GM12878 (cell line): ENCODE measurements around the gene KRTAP2-1. TPM values are rescaled to one million over a fixed set of nuclear protein-coding genes. Genes with fewer than 3 reads are reported as not detected.

Experiments
- ATAC-seq: fragments of 200-7000 bp; cut with Tn5 transposase; 3 replicates; pipeline ENCODE4 v1.9.1; 2020; ENCODE audit warnings: mild to moderate bottlenecking, moderate library complexity
- BruUV-seq: library from RNA; stranded (reverse); fragments of 400-500 nt; replicated peaks from 2 replicates; lab custom pipeline; 2021; lab: Mats Ljungman, UMichigan
- CTCF ChIA-PET: fragments of 300-600 bp; sonication (Branson Sonifier 250); formaldehyde crosslinking; extraction: SDS; loops from one replicate; lab custom pipeline; 2021; ENCODE audit warnings: inconsistent platforms; lab: Yijun Ruan, JAX
- POLR2A ChIA-PET: fragments of 350-600 bp; formaldehyde crosslinking; extraction: SDS; loops from one replicate; lab custom pipeline; 2021; ENCODE audit warnings: inconsistent platforms; lab: Charles Lee
- RAD21 ChIA-PET: fragments of 300-600 bp; sonication (Branson Sonifier 250); formaldehyde crosslinking; loops from one replicate; lab custom pipeline; 2023; ENCODE audit warnings: antibody characterized with exemption; ENCODE audit not compliant: unreplicated experiment; lab: Charles Lee
- SMC1A ChIA-PET: fragments of 300-600 bp; sonication (Branson Sonifier 250); formaldehyde crosslinking; loops from one replicate; lab custom pipeline; 2023; ENCODE audit not compliant: unreplicated experiment, uncharacterized antibody; lab: Charles Lee
- DNase-seq: peaks from one replicate; pipeline ENCODE4 v3.0.0-alpha.2; 2011; ENCODE audit warnings: low read depth, low spot score
- FAIRE-seq: peaks from 3 replicates; lab custom pipeline; 2011; peaks lifted over from hg19 to GRCh38; lab: Jason Lieb, UNC
- H2AFZ ChIP-seq: 2 replicates; pipeline ENCODE4 v1.6.0; 2011; ENCODE audit warnings: low read depth, low read length, control low read depth; ENCODE audit not compliant: control insufficient read depth
- H3K27ac ChIP-seq: 2 replicates; pipeline ENCODE4 v1.5.1; 2011; ENCODE audit warnings: control low read depth; ENCODE audit not compliant: control insufficient read depth, insufficient read depth
- H3K27me3 ChIP-seq, 2 experiments: replicated peaks in 1 of 2; 2 replicates each; pipeline versions ENCODE4 v1.6.0 to v1.6.1; 2011; ENCODE audit warnings: low read length in 1 of 2; ENCODE audit not compliant: control insufficient read depth in 2 of 2, insufficient read depth in 2 of 2
- H3K36me3 ChIP-seq, 2 experiments: 2 replicates each; pipeline ENCODE4 v1.5.1; 2011; ENCODE audit warnings: low read length in 1 of 2; ENCODE audit not compliant: control insufficient read depth in 2 of 2, insufficient read depth in 2 of 2
- H3K4me1 ChIP-seq: 2 replicates; pipeline ENCODE4 v1.6.1; 2011; ENCODE audit warnings: mild to moderate bottlenecking, low read length, moderate library complexity, mixed read lengths; ENCODE audit not compliant: control insufficient read depth, insufficient read depth
- H3K4me2 ChIP-seq: 2 replicates; pipeline ENCODE4 v1.6.0; 2011; ENCODE audit warnings: control low read depth; ENCODE audit not compliant: control insufficient read depth, insufficient read depth
- H3K4me3 ChIP-seq: fragments of 200-600 bp; sonication (generic); 2 replicates; pipeline ENCODE4 v1.5.1; 2016
- H3K79me2 ChIP-seq: 2 replicates; pipeline ENCODE4 v1.6.0; 2011; ENCODE audit warnings: low read length; ENCODE audit not compliant: control insufficient read depth, insufficient read depth
- H3K9ac ChIP-seq: 2 replicates; pipeline ENCODE4 v1.8.0; 2011; ENCODE audit warnings: low read length, control low read depth, mixed read lengths; ENCODE audit not compliant: control insufficient read depth, insufficient read depth
- H3K9me3 ChIP-seq: replicated peaks from 3 replicates; pipeline ENCODE4 v1.5.1; 2011; ENCODE audit warnings: mild to moderate bottlenecking, low read length; ENCODE audit not compliant: control insufficient read depth, insufficient read depth
- H4K20me1 ChIP-seq: 2 replicates; pipeline ENCODE4 v1.6.0; 2011; ENCODE audit not compliant: control insufficient read depth, insufficient read depth
- ATF7 ChIP-seq: fragments of 450-650 bp; IDR thresholded peaks from 2 replicates; pipeline ENCODE4 v1.6.1; 2016; ENCODE audit warnings: low read depth, mild to moderate bottlenecking
- CBX5 ChIP-seq: sonication (generic); IDR thresholded peaks from 2 replicates; pipeline ENCODE4 v1.6.1; 2016; ENCODE audit warnings: low read depth, moderate library complexity, mild to moderate bottlenecking, inconsistent platforms
- ESRRA ChIP-seq: IDR thresholded peaks from 2 replicates; pipeline ENCODE4 v1.6.1; 2012; ENCODE audit warnings: mild to moderate bottlenecking, low read length, improper control_type of control experiment
- IKZF2 ChIP-seq, 2 experiments: fragments of 450-650 bp; IDR thresholded peaks; 2 replicates each; pipeline ENCODE4 v1.6.1; 2017; ENCODE audit warnings: mild to moderate bottlenecking in 2 of 2, moderate library complexity in 2 of 2
- JUND ChIP-seq: IDR thresholded peaks from 2 replicates; pipeline ENCODE4 v1.6.1; 2012; ENCODE audit warnings: low read depth, mild to moderate bottlenecking, low read length, improper control_type of control experiment, moderate library complexity
- NFYB ChIP-seq: IDR thresholded peaks from 2 replicates; pipeline ENCODE4 v1.6.1; 2011; ENCODE audit warnings: low read depth, mild to moderate bottlenecking, low read length, improper control_type of control experiment, moderate library complexity; ENCODE audit not compliant: insufficient read depth
- NRF1 ChIP-seq: conservative IDR thresholded peaks from 2 replicates; pipeline ENCODE4 v1.6.1; 2011; ENCODE audit warnings: mild to moderate bottlenecking, low read depth, low read length, improper control_type of control experiment
- PML ChIP-seq: IDR thresholded peaks from 2 replicates; pipeline ENCODE4 v1.6.1; 2012; ENCODE audit warnings: low read length, inconsistent platforms
- REST ChIP-seq: IDR thresholded peaks from 2 replicates; pipeline ENCODE4 v1.6.1; 2012; ENCODE audit warnings: mild to moderate bottlenecking, low read depth, low read length
- SMAD1 ChIP-seq: fragments of 450-650 bp; IDR thresholded peaks from 2 replicates; pipeline ENCODE4 v1.6.1; 2018; ENCODE audit warnings: mild to moderate bottlenecking, low read depth; ENCODE audit not compliant: partially characterized antibody
- SREBF1 ChIP-seq: IDR thresholded peaks from 2 replicates; pipeline ENCODE4 v1.6.1; 2012; ENCODE audit warnings: mild to moderate bottlenecking, low read length
- TBL1XR1 ChIP-seq: IDR thresholded peaks from 2 replicates; pipeline ENCODE4 v1.6.1; 2012; ENCODE audit warnings: low read depth, low read length, improper control_type of control experiment
- TCF12 ChIP-seq: IDR thresholded peaks from 2 replicates; pipeline ENCODE4 v1.6.1; 2011; ENCODE audit warnings: low read depth, mild to moderate bottlenecking, low read length
- YY1 ChIP-seq: IDR thresholded peaks from 2 replicates; pipeline ENCODE4 v1.6.1; 2011; ENCODE audit warnings: low read depth, mild to moderate bottlenecking, low read length
- ZZZ3 ChIP-seq: IDR thresholded peaks from 2 replicates; pipeline ENCODE4 v1.6.1; 2011; ENCODE audit warnings: low read depth; ENCODE audit not compliant: control insufficient read depth, insufficient read length
- WGBS: methylation state at CpG from one replicate; pipeline ENCODE4 v1.1.6; 2016; ENCODE audit warnings: low lambda C conversion rate; ENCODE audit not compliant: insufficient replicate concordance, insufficient coverage; ENCODE audit errors: missing lambda C conversion rate; 5-methylcytosine and 5-hydroxymethylcytosine counted together
- in situ Hi-C: fragments of 300-500 bp; cut with MboI; formaldehyde crosslinking; loops from 9 replicates; pipeline ENCODE4 v1.14.3; 2018; ENCODE audit warnings: mixed read lengths
- intact Hi-C: fragments of 100-400 bp; cut with micrococcal nuclease; formaldehyde crosslinking; loops from one replicate; pipeline ENCODE4 v1.14.2; 2022; ENCODE audit not compliant: unreplicated experiment
- polyA plus RNA-seq, 11 experiments: library from polyadenylated mRNA; depleted of rRNA in 4 of 11; unstranded in 6 of 11; stranded (reverse) in 5 of 11; fragments of >200 nt; fragmentation: Nextera tagmentation in 4 of 11; fragmentation: Illumina TruSeq in 1 of 11; extraction: Ambion mirVana in 4 of 11; extraction: Trizol in 1 of 11; gene quantifications; 1 replicate in 1 of 11; 2 replicates in 10 of 11; pipeline versions ENCODE4 v1.2.1 to v1.2.3, GENCODE V29; 2011 to 2016; ENCODE audit warnings: inconsistent platforms in 2 of 11, missing spikeins in 2 of 11, low read depth in 1 of 11
- total RNA-seq, 4 experiments: library from RNA; depleted of rRNA in 3 of 4; stranded (reverse); fragments of >200 nt in 3 of 4; fragmentation: Illumina TruSeq in 1 of 4; extraction: Trizol in 1 of 4; gene quantifications; 2 replicates each; pipeline versions ENCODE4 v1.2.1 to v1.2.3, GENCODE V29; 2013 to 2021
- TF ChIP-seq, protein P1 (sequence below): IDR thresholded peaks from 2 replicates; pipeline ENCODE4 v1.6.1; 2011; ENCODE audit warnings: mild to moderate bottlenecking, low read depth, low read length, moderate library complexity; ENCODE audit not compliant: insufficient replicate concordance

The KRTAP2-1 gene
- total and polyA plus RNA-seq, 10 of the 15 experiments (the other 5 are each of a cell fraction or from before 2014, with no cell fraction given) = not detected

DNA sequence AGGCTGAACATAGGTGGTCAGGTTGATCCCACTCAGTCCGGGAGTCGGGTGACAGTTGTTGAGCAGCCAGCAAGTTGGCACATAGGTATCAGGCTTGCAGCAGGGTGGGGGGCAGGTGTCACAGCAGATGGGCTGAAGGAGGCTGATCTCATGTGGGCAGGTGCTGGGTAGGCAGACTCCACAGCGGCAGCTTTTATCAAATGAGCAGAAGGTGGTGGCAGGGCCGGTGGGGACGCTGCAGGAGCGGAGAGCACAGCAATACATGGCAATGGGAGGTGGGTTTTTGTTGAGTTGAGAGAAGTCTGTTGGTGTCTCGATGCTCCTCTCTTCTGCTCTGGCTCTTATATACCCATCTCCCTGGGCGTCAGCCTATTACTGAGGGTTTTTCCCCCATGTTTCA lies 38.3 kb downstream of the KRTAP2-1 start, which contains the start of gene KRTAP3-1:
Gene KRTAP3-1, minus strand, starts transcription at position 318 of the 400 bp plus-strand sequence. Its CDS starts 54 bp downstream, at position 264.
- Histone ChIP-seq H3K27ac (no peak within 1 kb of the TSS), H3K9ac (no peak within 1 kb of the TSS), H3K4me1 (no peaks in the 10 kb centered on the region), H3K27me3 (peaks cover 0 to 3% of the 10 kb centered on the region in 2 experiments; a peak in 2 of 4 replicates), H3K4me3 (no peak within 1 kb of the TSS), H2AFZ (no peak within 1 kb of the TSS), H3K36me3 (no peaks in the 10 kb centered on the region), H3K9me3 (no peaks in the 10 kb centered on the region), H4K20me1 (no peaks in the 10 kb centered on the region), H3K79me2 (no peaks in the 10 kb centered on the region), H3K4me2 (no peak within 1 kb of the TSS)
- DNase-seq (no peak), FAIRE-seq (no peak), ATAC-seq (no peak)
- CTCF ChIA-PET = no interaction called here
- WGBS = 45% methylated on average over 8 of the region's 8 CpGs
- SMC1A ChIA-PET = no interaction called here
- RAD21 ChIA-PET = no interaction called here
- in situ Hi-C loops (no loop called here), intact Hi-C loops (no loop called here)
- no TSS peak for BruUV-seq
- POLR2A ChIA-PET = no interaction called here
- TF ChIP-seq SMAD1 (no peak), SREBF1 (no peak), CBX5 (no peak), PML (no peak), YY1 (no peak), TCF12 (no peak), TBL1XR1 (no peak), NFYB (no peak), ATF7 (no peak), NRF1 (no peak), ESRRA (no peak), JUND (no peak), IKZF2 (IDR thresholded peaks at IDR 0.05) (no peak), ZZZ3 (no peak), REST (no peak)
- TF ChIP-seq, protein P1, sequence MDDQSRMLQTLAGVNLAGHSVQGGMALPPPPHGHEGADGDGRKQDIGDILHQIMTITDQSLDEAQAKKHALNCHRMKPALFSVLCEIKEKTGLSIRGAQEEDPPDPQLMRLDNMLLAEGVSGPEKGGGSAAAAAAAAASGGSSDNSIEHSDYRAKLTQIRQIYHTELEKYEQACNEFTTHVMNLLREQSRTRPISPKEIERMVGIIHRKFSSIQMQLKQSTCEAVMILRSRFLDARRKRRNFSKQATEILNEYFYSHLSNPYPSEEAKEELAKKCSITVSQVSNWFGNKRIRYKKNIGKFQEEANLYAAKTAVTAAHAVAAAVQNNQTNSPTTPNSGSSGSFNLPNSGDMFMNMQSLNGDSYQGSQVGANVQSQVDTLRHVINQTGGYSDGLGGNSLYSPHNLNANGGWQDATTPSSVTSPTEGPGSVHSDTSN = no peak
